BJ (cell line): Measurements from ENCODE around the gene LRRC8C. TPM values are rescaled to one million over a fixed set of nuclear protein-coding genes. Genes with fewer than 3 reads are reported as not detected.

ENCODE experiments used
- CTCF ChIA-PET: fragments of 350-600 bp; formaldehyde crosslinking; extraction: SDS; loops from one replicate; lab custom pipeline; 2021; ENCODE audit warnings: antibody characterized with exemption, inconsistent platforms; lab: Yijun Ruan, JAX
- POLR2A ChIA-PET: fragments of 300-600 bp; sonication (Branson Sonifier 250); formaldehyde crosslinking; extraction: SDS; loops from one replicate; lab custom pipeline; 2021; ENCODE audit warnings: antibody characterized with exemption; lab: Charles Lee
- DNase-seq: peaks from one replicate; pipeline ENCODE4 v3.0.0-alpha.2; 2011; ENCODE audit warnings: low read depth
- H3K27me3 ChIP-seq: 2 replicates; pipeline ENCODE4 v1.6.0; 2011; ENCODE audit warnings: low read length; ENCODE audit not compliant: control insufficient read depth, insufficient read depth
- H3K36me3 ChIP-seq: 2 replicates; pipeline ENCODE4 v1.5.1; 2011; ENCODE audit warnings: low read length; ENCODE audit not compliant: control insufficient read depth, insufficient read depth
- H3K4me3 ChIP-seq: 2 replicates; pipeline ENCODE4 v1.5.1; 2011; ENCODE audit warnings: low read depth, mild to moderate bottlenecking, control low read depth, low read length
- CTCF ChIP-seq: IDR thresholded peaks from 2 replicates; pipeline ENCODE4 v1.5.1; 2011; ENCODE audit warnings: low read depth, mild to moderate bottlenecking, control low read depth, inconsistent platforms, low read length, moderate library complexity; ENCODE audit not compliant: insufficient read depth
- polyA plus RNA-seq: library from polyadenylated mRNA; depleted of rRNA; stranded (reverse); fragments of >200 nt; gene quantifications from 2 replicates; pipeline ENCODE4 v1.2.3, GENCODE V29; 2011

The LRRC8C gene
- polyA plus RNA-seq, 1 experiment, result 3.6 TPM

GRCh38 chr1:89695847-89696246 lies 62.9 kb downstream of the LRRC8C start:
- TF ChIP-seq CTCF, result no peak
- Histone ChIP-seq H3K36me3 (no peaks in the 10 kb centered on the region), H3K4me3 (no peak overlapping the region), H3K27me3 (no peaks in the 10 kb centered on the region)
- no peak for DNase-seq
- POLR2A ChIA-PET, result no interaction called here
- CTCF ChIA-PET, result interaction anchor here (0.8 kb wide), 1 partner anchor 13 kb away, joined by 3 read pairs; no protein-coding TSS in a partner anchor

GRCh38 chr1:89697383-89697782 lies 64.5 kb downstream of the LRRC8C start:
- POLR2A ChIA-PET, result interaction anchor here (0.6 kb wide), 1 partner anchor 9 kb away, joined by 4 read pairs; no protein-coding TSS in a partner anchor
- peak; percentile 27 for DNase-seq
- Histone ChIP-seq H3K4me3 (no peak overlapping the region), H3K27me3 (no peaks in the 10 kb centered on the region), H3K36me3 (no peaks in the 10 kb centered on the region)
- no peak for TF ChIP-seq CTCF
- CTCF ChIA-PET, result interaction anchor here (0.7 to 1.8 kb wide), 2 partner anchors 11 to 16 kb away, joined by 3 to 6 read pairs; no protein-coding TSS in a partner anchor

- POLR2A ChIA-PET, result no interaction called here
These were observed 65.2 kb downstream of the LRRC8C start for GRCh38 chr1:89698020-89698560.

GRCh38 chr1:89698624-89699023 lies 65.7 kb downstream of the LRRC8C start:
- ChIA-PET CTCF (interaction anchor here (1.8 kb wide), 1 partner anchor 10 kb away, joined by 6 read pairs; no protein-coding TSS in a partner anchor), POLR2A (no interaction called here)
- no peak for TF ChIP-seq CTCF
- Histone ChIP-seq H3K27me3 (no peaks in the 10 kb centered on the region), H3K4me3 (no peak overlapping the region), H3K36me3 (no peaks in the 10 kb centered on the region)
- DNase-seq, result no peak

More at GRCh38 chr1:89698020-89698560, 65.2 kb downstream of the LRRC8C start:
- CTCF ChIA-PET, result interaction anchor here (0.7 to 1.8 kb wide), 2 partner anchors 11 to 16 kb away, joined by 3 to 6 read pairs; no protein-coding TSS in a partner anchor
- no peaks in the 10 kb centered on the region for H3K36me3 ChIP-seq
- TF ChIP-seq CTCF, result no peak
- DNase-seq, result no peak
- no peak overlapping the region for H3K4me3 ChIP-seq
- no peaks in the 10 kb centered on the region for H3K27me3 ChIP-seq

GRCh38 chr1:89699451-89699986 lies 66.6 kb downstream of the LRRC8C start:
- POLR2A ChIA-PET, result interaction anchor here (0.6 kb wide), 1 partner anchor 19 kb away, joined by 3 read pairs; no protein-coding TSS in a partner anchor
- Histone ChIP-seq H3K36me3 (no peaks in the 10 kb centered on the region), H3K27me3 (no peaks in the 10 kb centered on the region), H3K4me3 (no peak overlapping the region)
- DNase-seq, result no peak
- TF ChIP-seq CTCF, result no peak
- CTCF ChIA-PET, result interaction anchor here (1.1 kb wide), 1 partner anchor 143 kb away, joined by 3 read pairs; no protein-coding TSS in a partner anchor
